Stimulated activated CD8-positive, alpha-beta memory T cell treated with anti-CD3 and anti-CD28 coated beads, Interleukin-2, amount 100 ng/mL, for 1 hour (primary cell): ENCODE data around the gene DCP1B.

ENCODE experiments used
- DNase-seq, 2 donors: peaks; one replicate each; pipeline ENCODE4 v3.0.0-alpha.2; 2020; ENCODE audit warnings: low read depth in 2 of 2

The DCP1B gene

DNA sequence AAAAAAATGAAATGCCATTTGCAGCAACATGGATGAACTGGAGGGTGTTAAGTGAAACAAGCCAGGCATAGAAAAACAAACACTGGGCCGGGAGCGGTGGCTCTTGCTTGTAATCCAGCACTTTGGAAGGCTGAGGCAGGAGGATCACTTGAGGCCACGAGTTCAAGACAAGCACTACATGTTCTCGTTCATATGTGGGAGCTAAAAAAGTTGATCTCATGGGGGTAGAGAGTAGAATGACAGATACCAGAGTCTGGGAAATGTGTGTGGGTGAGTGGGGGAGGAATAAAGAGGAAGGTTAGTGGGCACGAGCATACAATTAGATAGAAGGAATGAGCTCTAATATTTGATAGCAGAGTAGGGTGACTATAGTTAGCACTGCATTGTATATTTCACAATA is 107.3 kb downstream of the DCP1B start:
- DNase-seq, result no peak
